ENCODE measurements around the gene APRT. TPM values are rescaled to one million over a fixed set of nuclear protein-coding genes. Genes with fewer than 3 reads are reported as not detected.

The APRT gene
- total and polyA plus RNA-seq, 9 of the 15 experiments (the other 6 are each of a cell fraction or from before 2014, with no cell fraction given): 41.7 to 409 (median 146) TPM

GRCh38 chr16:88812513-88813268 is 963 bp upstream of the APRT start (continued):
- TF ChIP-seq, protein P1, sequence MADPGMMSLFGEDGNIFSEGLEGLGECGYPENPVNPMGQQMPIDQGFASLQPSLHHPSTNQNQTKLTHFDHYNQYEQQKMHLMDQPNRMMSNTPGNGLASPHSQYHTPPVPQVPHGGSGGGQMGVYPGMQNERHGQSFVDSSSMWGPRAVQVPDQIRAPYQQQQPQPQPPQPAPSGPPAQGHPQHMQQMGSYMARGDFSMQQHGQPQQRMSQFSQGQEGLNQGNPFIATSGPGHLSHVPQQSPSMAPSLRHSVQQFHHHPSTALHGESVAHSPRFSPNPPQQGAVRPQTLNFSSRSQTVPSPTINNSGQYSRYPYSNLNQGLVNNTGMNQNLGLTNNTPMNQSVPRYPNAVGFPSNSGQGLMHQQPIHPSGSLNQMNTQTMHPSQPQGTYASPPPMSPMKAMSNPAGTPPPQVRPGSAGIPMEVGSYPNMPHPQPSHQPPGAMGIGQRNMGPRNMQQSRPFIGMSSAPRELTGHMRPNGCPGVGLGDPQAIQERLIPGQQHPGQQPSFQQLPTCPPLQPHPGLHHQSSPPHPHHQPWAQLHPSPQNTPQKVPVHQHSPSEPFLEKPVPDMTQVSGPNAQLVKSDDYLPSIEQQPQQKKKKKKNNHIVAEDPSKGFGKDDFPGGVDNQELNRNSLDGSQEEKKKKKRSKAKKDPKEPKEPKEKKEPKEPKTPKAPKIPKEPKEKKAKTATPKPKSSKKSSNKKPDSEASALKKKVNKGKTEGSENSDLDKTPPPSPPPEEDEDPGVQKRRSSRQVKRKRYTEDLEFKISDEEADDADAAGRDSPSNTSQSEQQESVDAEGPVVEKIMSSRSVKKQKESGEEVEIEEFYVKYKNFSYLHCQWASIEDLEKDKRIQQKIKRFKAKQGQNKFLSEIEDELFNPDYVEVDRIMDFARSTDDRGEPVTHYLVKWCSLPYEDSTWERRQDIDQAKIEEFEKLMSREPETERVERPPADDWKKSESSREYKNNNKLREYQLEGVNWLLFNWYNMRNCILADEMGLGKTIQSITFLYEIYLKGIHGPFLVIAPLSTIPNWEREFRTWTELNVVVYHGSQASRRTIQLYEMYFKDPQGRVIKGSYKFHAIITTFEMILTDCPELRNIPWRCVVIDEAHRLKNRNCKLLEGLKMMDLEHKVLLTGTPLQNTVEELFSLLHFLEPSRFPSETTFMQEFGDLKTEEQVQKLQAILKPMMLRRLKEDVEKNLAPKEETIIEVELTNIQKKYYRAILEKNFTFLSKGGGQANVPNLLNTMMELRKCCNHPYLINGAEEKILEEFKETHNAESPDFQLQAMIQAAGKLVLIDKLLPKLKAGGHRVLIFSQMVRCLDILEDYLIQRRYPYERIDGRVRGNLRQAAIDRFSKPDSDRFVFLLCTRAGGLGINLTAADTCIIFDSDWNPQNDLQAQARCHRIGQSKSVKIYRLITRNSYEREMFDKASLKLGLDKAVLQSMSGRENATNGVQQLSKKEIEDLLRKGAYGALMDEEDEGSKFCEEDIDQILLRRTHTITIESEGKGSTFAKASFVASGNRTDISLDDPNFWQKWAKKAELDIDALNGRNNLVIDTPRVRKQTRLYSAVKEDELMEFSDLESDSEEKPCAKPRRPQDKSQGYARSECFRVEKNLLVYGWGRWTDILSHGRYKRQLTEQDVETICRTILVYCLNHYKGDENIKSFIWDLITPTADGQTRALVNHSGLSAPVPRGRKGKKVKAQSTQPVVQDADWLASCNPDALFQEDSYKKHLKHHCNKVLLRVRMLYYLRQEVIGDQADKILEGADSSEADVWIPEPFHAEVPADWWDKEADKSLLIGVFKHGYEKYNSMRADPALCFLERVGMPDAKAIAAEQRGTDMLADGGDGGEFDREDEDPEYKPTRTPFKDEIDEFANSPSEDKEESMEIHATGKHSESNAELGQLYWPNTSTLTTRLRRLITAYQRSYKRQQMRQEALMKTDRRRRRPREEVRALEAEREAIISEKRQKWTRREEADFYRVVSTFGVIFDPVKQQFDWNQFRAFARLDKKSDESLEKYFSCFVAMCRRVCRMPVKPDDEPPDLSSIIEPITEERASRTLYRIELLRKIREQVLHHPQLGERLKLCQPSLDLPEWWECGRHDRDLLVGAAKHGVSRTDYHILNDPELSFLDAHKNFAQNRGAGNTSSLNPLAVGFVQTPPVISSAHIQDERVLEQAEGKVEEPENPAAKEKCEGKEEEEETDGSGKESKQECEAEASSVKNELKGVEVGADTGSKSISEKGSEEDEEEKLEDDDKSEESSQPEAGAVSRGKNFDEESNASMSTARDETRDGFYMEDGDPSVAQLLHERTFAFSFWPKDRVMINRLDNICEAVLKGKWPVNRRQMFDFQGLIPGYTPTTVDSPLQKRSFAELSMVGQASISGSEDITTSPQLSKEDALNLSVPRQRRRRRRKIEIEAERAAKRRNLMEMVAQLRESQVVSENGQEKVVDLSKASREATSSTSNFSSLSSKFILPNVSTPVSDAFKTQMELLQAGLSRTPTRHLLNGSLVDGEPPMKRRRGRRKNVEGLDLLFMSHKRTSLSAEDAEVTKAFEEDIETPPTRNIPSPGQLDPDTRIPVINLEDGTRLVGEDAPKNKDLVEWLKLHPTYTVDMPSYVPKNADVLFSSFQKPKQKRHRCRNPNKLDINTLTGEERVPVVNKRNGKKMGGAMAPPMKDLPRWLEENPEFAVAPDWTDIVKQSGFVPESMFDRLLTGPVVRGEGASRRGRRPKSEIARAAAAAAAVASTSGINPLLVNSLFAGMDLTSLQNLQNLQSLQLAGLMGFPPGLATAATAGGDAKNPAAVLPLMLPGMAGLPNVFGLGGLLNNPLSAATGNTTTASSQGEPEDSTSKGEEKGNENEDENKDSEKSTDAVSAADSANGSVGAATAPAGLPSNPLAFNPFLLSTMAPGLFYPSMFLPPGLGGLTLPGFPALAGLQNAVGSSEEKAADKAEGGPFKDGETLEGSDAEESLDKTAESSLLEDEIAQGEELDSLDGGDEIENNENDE (IDR thresholded peaks at IDR 0.05; ENCODE audit: low read depth, low read length): no peak
- TF ChIP-seq CTBP1 (IDR thresholded peaks at IDR 0.05; ENCODE audit: borderline replicate concordance) (no peak; the same call in 1 of the 2 replicates), FOXJ2 (tag; IDR thresholded peaks at IDR 0.05) (no peak), NR2C1 (IDR thresholded peaks at IDR 0.05) (no peak), NR2C1 (tag; IDR thresholded peaks at IDR 0.05) (no peak), SIN3A (IDR thresholded peaks at IDR 0.05; ENCODE audit: borderline replicate concordance in 2 of 2, control insufficient read depth in 1 of 2, low read depth in 2 of 2, low read length in 2 of 2) (no peak), RBM15 (IDR thresholded peaks at IDR 0.05; ENCODE audit: insufficient read depth, low read length) (no peak), C11orf30 (IDR thresholded peaks at IDR 0.05; ENCODE audit: low read depth) (no peak), DPF2 (IDR thresholded peaks at IDR 0.05) (no peak), XRCC5 (IDR thresholded peaks at IDR 0.05; ENCODE audit: low read depth, low read length) (no peak), CREBBP (IDR thresholded peaks at IDR 0.05; ENCODE audit: low read depth, low read length) (no peak), HDAC2 (IDR thresholded peaks at IDR 0.05) (0 out of 2 replicates have a peak, but pooled peaks have one; percentile 4), ZNF79 (CRISPR knock-in tag; IDR thresholded peaks at IDR 0.05; ENCODE audit: low read depth) (no peak), SRSF9 (IDR thresholded peaks at IDR 0.05; ENCODE audit: borderline replicate concordance, low read depth, low read length) (no peak), GATAD2A (IDR thresholded peaks at IDR 0.05) (no peak; the same call in 1 of the 2 replicates), KAT7 (CRISPR knock-in tag; IDR thresholded peaks at IDR 0.05; ENCODE audit: borderline replicate concordance) (no peak), ELK3 (CRISPR knock-in tag; IDR thresholded peaks at IDR 0.05) (no peak), SP1 (CRISPR knock-in tag; IDR thresholded peaks at IDR 0.05) (no peak)
